ENCODE results near the gene RRP15.
A peak's percentile ranks its signal among the peaks of the same experiment; 100 is the strongest.

RRP15 gene

GRCh38 chr1:218284917-218285635 is at the start of gene RRP15:
Gene RRP15 (plus strand): TSS chr1:218285293. CDS start chr1:218285317, 24 bp downstream.
- peak; percentile 81 for DNase-seq

- no peak for DNase-seq
These were observed 42.9 kb upstream of the RRP15 start for GRCh38 chr1:218242171-218242570.

GRCh38 chr1:218247339-218247738 is 37.8 kb upstream of the RRP15 start:
- DNase-seq: no peak

- no peak for DNase-seq
These were observed 35.6 kb upstream of the RRP15 start for GRCh38 chr1:218249338-218250140.

GRCh38 chr1:218250492-218250891 is 34.6 kb upstream of the RRP15 start:
- DNase-seq: no peak

- no peak for DNase-seq
These were observed 30.7 kb upstream of the RRP15 start for GRCh38 chr1:218254296-218254946.

GRCh38 chr1:218255090-218255489 is 30.0 kb upstream of the RRP15 start:
- no peak for DNase-seq

- DNase-seq: no peak
These were observed 27.7 kb upstream of the RRP15 start for GRCh38 chr1:218257371-218257770.

GRCh38 chr1:218257971-218258370 is 27.1 kb upstream of the RRP15 start:
- DNase-seq: no peak

- no peak for DNase-seq
These were observed 25.8 kb upstream of the RRP15 start for GRCh38 chr1:218259339-218259738.

- no peak for DNase-seq
These were observed 25.3 kb upstream of the RRP15 start for GRCh38 chr1:218259800-218260199.

- DNase-seq: no peak
These were observed 22.8 kb upstream of the RRP15 start for GRCh38 chr1:218262259-218262658.

- DNase-seq: no peak
These were observed 18.7 kb upstream of the RRP15 start for GRCh38 chr1:218266356-218266755.

GRCh38 chr1:218272366-218272765 is 12.7 kb upstream of the RRP15 start:
- no peak for DNase-seq

GRCh38 chr1:218273762-218274479 is 11.2 kb upstream of the RRP15 start:
- DNase-seq: no peak

- no peak for DNase-seq
These were observed 10.6 kb upstream of the RRP15 start for GRCh38 chr1:218274511-218274910.

GRCh38 chr1:218275823-218276222 is 9.3 kb upstream of the RRP15 start:
- no peak for DNase-seq

- no peak for DNase-seq
These were observed 3.8 kb upstream of the RRP15 start for GRCh38 chr1:218281285-218281684.

- DNase-seq: no peak
These were observed 646 bp upstream of the RRP15 start for GRCh38 chr1:218284377-218284916.

- DNase-seq: no peak
These were observed 7.4 kb downstream of the RRP15 start for GRCh38 chr1:218292515-218292914.

GRCh38 chr1:218294546-218294945 is 9.5 kb downstream of the RRP15 start:
- no peak for DNase-seq

- DNase-seq: no peak
These were observed 11.1 kb downstream of the RRP15 start for GRCh38 chr1:218296162-218296561.

GRCh38 chr1:218297461-218297860 is 12.4 kb downstream of the RRP15 start:
- DNase-seq: no peak
